NCI-H146 treated with DMSO at 0.1 percent for 48 hours (cell line): ENCODE results near the gene SMYD3.

Experiments used
- DNase-seq: peaks from one replicate; lab custom pipeline; 2025; ENCODE audit not compliant: unreplicated experiment; lab: John Stamatoyannopoulos, UW

Gene SMYD3

GRCh38 chr1:245860657-245861544 is 646.2 kb downstream of the SMYD3 start:
- DNase-seq = no peak

GRCh38 chr1:245859493-245860114 is 647.5 kb downstream of the SMYD3 start:
- DNase-seq = no peak

- DNase-seq = peak; percentile 11
Observed at GRCh38 chr1:245858722-245859492, 648.2 kb downstream of the SMYD3 start.

GRCh38 chr1:245858022-245858721 is 648.9 kb downstream of the SMYD3 start:
- DNase-seq = peak; percentile 37

GRCh38 chr1:245856944-245857531 is 650.0 kb downstream of the SMYD3 start:
- no peak for DNase-seq

GRCh38 chr1:245855846-245856730 is 651.0 kb downstream of the SMYD3 start:
- no peak for DNase-seq

- DNase-seq = no peak
Observed at GRCh38 chr1:245853291-245853690, 653.8 kb downstream of the SMYD3 start.

GRCh38 chr1:245843101-245843500 is 664.0 kb downstream of the SMYD3 start:
- DNase-seq = no peak

GRCh38 chr1:245842106-245842505 is 665.0 kb downstream of the SMYD3 start:
- no peak for DNase-seq

- no peak for DNase-seq
Observed at GRCh38 chr1:245840971-245841370, 666.1 kb downstream of the SMYD3 start.

- peak; percentile 79 for DNase-seq
Observed at GRCh38 chr1:245837718-245838117, 669.4 kb downstream of the SMYD3 start.

GRCh38 chr1:245835386-245835785 is 671.7 kb downstream of the SMYD3 start:
- no peak for DNase-seq

GRCh38 chr1:245834002-245834401 is 673.1 kb downstream of the SMYD3 start:
- DNase-seq = no peak

- no peak for DNase-seq
Observed at GRCh38 chr1:245832771-245833527, 674.1 kb downstream of the SMYD3 start.

GRCh38 chr1:245831518-245831917 is 675.6 kb downstream of the SMYD3 start:
- no peak for DNase-seq

- no peak for DNase-seq
Observed at GRCh38 chr1:245829826-245830225, 677.3 kb downstream of the SMYD3 start.

GRCh38 chr1:245829194-245829593 is 677.9 kb downstream of the SMYD3 start:
- DNase-seq = no peak

GRCh38 chr1:245827301-245827700 is 679.8 kb downstream of the SMYD3 start:
- no peak for DNase-seq
